HCT116 (cell line): ENCODE measurements around the gene NFIX.

ENCODE experiments used
- POLR2A ChIP-seq: IDR thresholded peaks from 2 replicates; pipeline ENCODE4 v1.7.0; 2011; ENCODE audit warnings: borderline replicate concordance; ENCODE audit not compliant: insufficient read depth, insufficient read length; ENCODE audit errors: extremely low read depth
- TF ChIP-seq, protein P1 (sequence below), 3 experiments: fragments of 200-600 bp in 1 of 3; sonication (generic) in 1 of 3; IDR thresholded peaks in 2 of 3; conservative IDR thresholded peaks in 1 of 3; 2 replicates each; pipeline ENCODE4 v1.5.1; 2012 to 2017; ENCODE audit warnings: low read depth in 2 of 3, low read length in 2 of 3, antibody characterized with exemption in 1 of 3, borderline replicate concordance in 1 of 3, control low read depth in 1 of 3, mild to moderate bottlenecking in 1 of 3, mixed read lengths in 1 of 3, mixed run types in 1 of 3, moderate library complexity in 1 of 3; ENCODE audit not compliant: insufficient read depth in 1 of 3

DNA sequence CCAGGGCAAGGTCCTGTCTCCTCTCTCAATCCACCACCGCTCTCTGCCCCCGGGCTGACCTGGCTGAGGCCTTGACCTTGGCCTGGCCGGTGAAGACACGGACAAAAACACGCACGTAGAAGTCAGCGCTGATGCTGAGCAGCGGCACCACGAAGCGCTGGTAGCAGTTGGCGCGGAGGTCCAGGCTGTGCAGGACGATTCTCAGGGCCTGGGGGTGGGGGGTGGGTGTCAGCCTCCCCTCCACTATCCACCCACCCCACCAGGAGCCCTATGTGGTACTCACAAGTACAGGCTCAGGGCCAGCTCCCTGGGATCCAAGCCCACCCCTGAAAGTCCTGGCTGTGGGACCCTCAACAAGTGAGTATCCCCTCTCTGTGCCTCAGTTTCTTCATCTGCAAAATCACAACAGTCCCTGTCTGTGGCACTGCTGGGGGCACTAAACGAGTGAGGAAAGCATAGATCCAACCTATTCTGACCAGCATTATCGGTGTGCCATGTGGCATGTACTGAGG lies 114.9 kb downstream of the NFIX start:
- no peak for TF ChIP-seq POLR2A
- TF ChIP-seq, protein P1, sequence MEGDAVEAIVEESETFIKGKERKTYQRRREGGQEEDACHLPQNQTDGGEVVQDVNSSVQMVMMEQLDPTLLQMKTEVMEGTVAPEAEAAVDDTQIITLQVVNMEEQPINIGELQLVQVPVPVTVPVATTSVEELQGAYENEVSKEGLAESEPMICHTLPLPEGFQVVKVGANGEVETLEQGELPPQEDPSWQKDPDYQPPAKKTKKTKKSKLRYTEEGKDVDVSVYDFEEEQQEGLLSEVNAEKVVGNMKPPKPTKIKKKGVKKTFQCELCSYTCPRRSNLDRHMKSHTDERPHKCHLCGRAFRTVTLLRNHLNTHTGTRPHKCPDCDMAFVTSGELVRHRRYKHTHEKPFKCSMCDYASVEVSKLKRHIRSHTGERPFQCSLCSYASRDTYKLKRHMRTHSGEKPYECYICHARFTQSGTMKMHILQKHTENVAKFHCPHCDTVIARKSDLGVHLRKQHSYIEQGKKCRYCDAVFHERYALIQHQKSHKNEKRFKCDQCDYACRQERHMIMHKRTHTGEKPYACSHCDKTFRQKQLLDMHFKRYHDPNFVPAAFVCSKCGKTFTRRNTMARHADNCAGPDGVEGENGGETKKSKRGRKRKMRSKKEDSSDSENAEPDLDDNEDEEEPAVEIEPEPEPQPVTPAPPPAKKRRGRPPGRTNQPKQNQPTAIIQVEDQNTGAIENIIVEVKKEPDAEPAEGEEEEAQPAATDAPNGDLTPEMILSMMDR (IDR thresholded peaks at IDR 0.05 in 2 of 3, conservative IDR thresholded peaks at IDR 0.05 in 1 of 3; ENCODE audit: borderline replicate concordance in 1 of 3, insufficient read depth in 1 of 3, low read depth in 2 of 3, low read length in 2 of 3) = no peak
